ENCODE measurements around the gene ZFYVE9.
"Not testable (repeated sequence)": the region's sequence is repeated elsewhere in the genome, so short reads cannot be mapped to it uniquely, and the experiment has no call there.

The ZFYVE9 gene

GRCh38 chr1:52348704-52349300 lies 206.9 kb downstream of the ZFYVE9 start:
- no peak for DNase-seq

- DNase-seq: no peak
These were observed 210.8 kb downstream of the ZFYVE9 start for GRCh38 chr1:52352690-52353089.

- no peak for DNase-seq
These were observed 213.5 kb downstream of the ZFYVE9 start for GRCh38 chr1:52355436-52355835.

DNA sequence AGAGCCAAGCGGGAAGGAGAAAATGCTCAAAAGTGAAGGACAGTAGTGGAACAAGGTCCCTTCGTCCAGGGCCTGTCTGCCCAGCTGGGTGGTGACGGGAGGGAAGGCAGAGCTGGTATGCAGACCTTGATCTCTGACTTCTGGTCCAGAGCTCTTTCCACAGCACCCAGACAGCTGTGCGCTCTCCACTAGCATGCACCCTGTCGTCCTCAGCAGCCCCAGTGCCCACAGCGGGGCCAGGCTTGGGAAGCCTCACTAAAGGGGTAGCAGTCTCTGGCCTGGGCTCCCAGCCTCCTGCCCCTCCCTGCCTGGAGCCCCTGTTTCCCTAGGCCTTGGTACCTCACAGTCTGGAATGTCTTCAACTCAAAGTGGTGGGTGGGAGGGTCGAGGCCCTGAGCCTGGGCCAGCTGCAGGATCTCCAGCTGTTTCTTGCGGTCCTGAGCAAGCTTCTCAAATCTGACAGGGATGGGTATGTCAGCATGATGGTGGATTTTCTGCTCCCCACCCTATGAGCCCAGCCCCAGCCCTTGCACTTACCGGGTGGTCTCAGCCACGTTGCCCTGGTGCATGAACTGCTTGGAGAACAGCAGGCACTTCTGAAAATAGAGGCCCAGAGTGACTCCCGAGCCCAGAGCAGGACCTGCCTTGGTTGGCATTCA lies 214.1 kb downstream of the ZFYVE9 start:
- DNase-seq: no peak

- no peak for DNase-seq
These were observed 215.0 kb downstream of the ZFYVE9 start for GRCh38 chr1:52356818-52357355.

DNA sequence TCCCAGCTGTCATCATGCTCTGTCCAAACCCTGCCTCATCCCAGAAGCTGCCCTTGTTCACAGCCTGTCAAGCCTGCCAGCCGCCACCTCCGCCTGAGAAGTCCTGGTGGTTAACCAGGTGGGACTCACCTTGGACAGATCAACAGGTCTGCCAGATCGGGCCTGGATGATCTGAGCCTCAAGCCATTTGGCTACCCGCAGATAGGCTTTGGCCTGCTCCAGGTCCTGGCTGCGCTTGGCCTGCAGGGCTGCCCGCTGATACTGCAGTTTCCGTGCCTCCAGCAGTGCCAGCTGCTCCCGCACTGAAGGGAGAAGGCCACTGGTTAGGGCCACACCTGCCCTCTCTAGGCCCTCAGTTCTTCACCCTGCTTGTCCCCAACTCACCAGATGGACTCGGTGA lies 215.5 kb downstream of the ZFYVE9 start:
- DNase-seq: no peak

DNA sequence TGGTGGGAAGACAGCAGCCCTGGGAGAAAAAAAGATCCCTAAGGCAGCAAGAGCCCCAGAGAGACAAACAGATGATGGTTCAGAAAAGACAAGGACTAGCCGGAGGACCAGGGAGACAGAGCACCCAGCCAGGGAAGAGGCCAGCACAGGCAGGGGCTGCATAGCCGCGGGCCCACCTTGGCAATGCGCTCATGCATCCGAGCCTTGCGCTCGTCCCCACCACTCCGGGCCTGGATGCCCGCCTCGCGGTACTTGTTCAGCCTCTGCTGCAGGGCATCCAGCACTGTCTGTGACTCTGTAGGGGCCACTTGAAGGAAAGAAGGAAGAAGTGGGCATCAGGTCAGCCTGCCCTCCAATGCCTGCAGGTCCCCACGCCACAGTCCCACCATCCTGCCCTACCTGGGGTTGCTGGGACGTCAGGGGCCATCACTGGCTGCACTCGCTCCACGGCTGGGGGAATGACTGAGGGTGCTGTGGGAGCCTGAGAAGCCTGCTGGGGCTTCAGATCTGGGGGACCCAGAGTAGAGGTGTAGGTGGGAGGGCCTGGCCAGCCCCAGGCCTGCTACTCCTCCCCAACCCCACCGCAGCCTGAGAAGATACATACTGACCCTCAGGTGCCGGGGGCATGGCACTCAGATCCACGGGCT lies 217.1 kb downstream of the ZFYVE9 start:
- no peak for DNase-seq

- no peak for DNase-seq
These were observed 218.0 kb downstream of the ZFYVE9 start for GRCh38 chr1:52359676-52360594.

DNA sequence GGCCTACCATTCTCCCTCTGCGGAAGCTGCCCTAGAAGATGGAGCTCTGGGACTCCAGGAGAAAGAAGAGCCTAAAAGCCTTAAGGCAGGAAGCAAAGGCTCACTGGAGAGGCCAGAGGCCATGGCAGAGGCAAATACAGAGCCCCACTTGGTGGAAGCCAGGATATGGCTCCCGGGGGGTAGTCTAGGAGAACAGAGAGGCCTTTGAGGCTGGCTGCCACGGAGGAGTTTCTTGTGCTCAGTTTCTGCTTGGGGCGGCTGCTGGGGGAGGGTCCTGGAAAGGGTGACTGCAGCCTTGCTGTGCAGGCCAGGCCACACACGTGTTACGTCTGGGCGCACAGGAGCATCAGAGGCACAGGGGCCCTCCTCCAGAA lies 218.7 kb downstream of the ZFYVE9 start:
- no peak for DNase-seq

GRCh38 chr1:52364235-52364839 lies 222.4 kb downstream of the ZFYVE9 start:
- DNase-seq: no peak

DNA sequence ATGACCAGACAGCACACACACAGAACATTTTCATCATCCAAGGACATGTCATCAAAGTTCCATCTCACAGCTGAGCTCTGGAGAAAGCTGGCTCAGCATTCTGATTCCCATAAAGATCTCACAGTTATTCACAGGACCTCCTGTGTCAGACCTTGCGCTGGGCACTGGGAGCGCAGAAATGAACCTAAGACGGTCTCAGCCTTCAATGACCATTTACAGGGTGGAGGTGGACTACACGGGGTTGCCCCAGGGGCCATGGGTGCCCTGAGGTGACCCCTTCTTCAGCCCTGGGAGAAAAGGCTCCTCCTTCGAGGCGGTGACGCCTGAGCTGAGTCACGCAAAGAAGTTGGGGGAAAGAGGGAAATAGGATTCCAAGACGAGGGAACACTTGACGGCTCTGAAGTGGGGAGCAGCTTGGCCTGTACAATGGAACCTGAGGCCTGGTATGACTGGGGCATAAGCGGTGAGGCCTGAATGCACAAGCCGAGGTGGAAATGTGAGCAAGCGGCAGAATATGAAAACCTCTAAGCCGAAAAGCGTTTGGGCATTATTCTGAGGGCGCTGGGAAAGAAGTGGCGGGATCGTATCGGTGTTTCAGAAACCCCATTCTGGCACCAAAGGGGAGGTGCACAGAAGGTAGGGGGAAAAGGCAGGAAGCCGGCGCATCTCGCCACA lies 223.3 kb downstream of the ZFYVE9 start:
- DNase-seq: peak in 1 of 2 donors; percentile 15

DNA sequence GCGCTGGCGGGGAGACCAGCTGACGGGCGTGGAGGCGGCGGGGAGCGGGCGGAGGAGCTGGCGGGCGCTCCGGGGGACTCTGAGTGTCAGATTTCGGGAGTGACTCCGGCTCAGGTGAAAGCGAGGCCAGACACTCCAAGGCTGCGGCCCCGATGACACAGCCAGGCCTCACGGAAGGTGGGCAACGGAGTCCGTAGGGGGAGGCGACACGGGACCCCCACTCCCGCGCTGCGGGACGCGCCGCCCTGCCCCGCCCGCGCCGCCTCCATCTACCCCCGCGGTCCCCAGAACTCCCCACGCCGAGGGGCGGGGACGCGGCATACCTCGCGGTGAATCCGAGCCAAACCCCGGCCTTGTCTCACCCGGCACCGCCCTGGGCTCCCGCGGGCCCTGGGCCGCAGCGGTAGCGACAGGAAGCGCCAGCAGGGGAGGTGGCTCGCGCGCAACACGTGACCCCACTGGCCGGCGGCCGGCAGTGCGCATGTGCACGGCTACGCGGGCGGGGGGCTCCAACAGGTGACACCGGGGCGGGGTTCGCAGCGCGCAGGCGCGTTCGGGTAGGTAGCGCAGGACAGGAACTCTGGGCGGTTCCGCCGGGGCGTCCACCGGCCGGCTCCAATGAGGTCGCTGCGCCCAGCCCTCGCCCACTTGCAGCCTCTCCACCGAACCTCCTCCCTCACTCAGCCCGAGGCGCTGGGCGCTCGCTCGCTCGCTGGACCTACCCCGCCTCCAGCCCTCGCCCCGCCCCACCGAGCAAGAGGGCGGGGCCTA lies 224.0 kb downstream of the ZFYVE9 start, which contains the start of gene CC2D1B:
Gene CC2D1B, minus strand, starts transcription at position 460 of the 771 bp plus-strand sequence. CDS start 1,585 bp downstream, outside the sequence.
- peak; percentile 98 for DNase-seq

DNA sequence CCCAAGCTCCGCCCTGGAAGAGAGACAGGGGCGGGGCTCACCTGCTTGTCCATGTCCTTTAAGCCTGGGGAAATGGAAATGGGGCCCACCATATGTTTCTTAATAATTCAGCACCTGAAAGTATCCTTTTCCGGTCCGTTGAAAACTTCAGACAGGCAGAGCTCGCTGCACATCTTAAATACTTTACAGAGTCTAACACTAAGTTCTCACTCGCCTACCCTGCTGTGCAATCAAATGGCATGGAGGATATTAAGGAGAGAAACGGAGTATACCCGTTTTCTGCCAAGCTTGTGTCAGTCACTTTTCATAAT lies 224.6 kb downstream of the ZFYVE9 start:
- DNase-seq: no peak

DNA sequence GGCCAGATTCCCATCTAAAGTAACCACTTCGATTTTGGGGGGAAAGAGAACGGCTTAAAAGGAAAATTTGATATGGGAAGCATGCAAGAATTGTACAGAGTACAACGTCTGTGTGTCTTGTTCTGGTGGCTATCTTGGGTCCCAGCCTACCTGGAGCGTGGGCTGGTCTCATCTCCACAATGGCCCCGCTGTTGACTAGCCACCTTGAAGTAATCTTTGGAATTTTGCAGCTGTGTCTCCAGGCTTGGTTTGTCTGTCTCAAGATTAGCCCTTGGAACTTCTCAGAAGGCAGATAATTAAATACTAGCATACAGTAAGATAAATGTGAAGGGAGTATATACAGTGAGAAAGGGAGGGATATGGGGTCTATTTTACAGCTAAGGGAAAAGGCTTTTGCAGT lies 225.4 kb downstream of the ZFYVE9 start:
- no peak for DNase-seq

DNA sequence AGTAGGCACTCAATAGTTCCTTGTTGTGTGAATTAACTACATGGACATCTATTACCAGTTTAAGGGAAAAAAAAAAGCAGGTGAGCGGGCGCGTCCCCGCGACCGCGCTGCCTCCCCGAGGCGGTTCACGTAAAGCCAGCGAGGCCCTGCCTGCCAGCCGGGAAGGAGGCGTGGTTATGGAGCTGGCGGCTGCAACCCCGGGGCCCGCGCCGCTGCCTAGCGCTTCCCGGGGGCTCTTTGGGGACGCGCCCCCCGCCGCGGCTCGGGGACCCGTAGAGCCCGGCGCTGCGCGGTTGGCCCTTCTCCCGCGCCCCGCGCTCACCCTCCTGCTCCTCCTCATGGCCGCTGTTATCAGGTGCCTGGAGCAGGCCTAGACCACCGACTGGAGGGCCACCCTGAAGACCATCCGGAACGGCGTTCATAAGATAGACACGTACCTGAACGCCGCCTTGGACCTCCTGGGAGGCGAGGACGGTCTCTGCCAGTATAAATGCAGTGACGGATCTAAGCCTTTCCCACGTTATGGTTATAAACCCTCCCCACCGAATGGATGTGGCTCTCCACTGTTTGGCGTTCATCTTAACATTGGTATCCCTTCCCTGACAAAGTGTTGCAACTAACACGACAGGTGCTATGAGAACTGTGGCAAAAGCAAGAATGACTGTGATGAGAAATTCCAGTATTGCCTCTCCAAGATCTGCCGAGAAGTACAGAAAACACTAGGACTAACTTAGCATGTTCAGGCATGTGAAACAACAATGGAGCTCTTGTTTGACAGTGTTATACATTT lies 226.7 kb downstream of the ZFYVE9 start:
- peak; percentile 38 to 47 for DNase-seq

- not testable (repeated sequence) for DNase-seq
These were observed 228.0 kb downstream of the ZFYVE9 start for GRCh38 chr1:52369851-52370250.

GRCh38 chr1:52385376-52385775 lies 243.5 kb downstream of the ZFYVE9 start:
- DNase-seq: no peak

DNA sequence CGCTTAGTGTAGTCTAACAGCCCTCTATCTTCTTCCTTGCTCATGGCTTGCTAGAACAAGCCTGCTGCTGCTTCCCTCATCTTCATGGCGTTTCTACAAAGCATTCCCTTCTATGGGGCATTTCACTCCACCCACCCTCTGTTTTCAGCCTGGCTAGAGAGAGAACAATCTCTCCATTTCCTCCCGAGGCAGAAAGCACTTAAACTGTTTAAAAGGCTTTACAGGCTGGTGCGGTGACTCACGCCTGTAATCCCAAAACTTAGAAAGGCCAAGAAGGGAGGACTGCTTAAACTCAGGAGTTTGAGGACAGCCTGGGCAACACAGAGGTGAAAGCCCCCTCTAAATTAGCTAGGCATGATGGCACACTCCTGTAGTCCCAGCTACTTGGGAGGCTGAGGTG lies 244.6 kb downstream of the ZFYVE9 start:
- no peak for DNase-seq

GRCh38 chr1:52393174-52393573 lies 251.3 kb downstream of the ZFYVE9 start:
- DNase-seq: no peak

All from stimulated activated CD4-positive, alpha-beta T cell treated with anti-CD3 and anti-CD28 coated beads, Interleukin-2, amount 100 ng/mL, for 48 hours (primary cell).